Prostate gland (tissue), 2 donors: Measurements from ENCODE around the gene CPLANE2.

ENCODE experiments used
- CTCF ChIP-seq, 4 experiments: fragments of 200-600 bp in 2 of 4; fragments of 450-650 bp in 2 of 4; sonication (generic) in 2 of 4; IDR thresholded peaks; 1 replicate in 3 of 4; 2 replicates in 1 of 4; pipeline ENCODE4 v1.5.1; 2016 to 2019; ENCODE audit warnings: antibody characterized with exemption in 4 of 4, mild to moderate bottlenecking in 2 of 4, moderate library complexity in 2 of 4
- POLR2A ChIP-seq: fragments of 450-650 bp; IDR thresholded peaks from one replicate; pipeline ENCODE4 v1.6.1; 2016; ENCODE audit warnings: antibody characterized with exemption, mild to moderate bottlenecking
- POLR2AphosphoS5 ChIP-seq: sonication (generic); formaldehyde crosslinking; IDR thresholded peaks from one replicate; pipeline ENCODE4 v1.6.1; 2017; ENCODE audit warnings: antibody characterized with exemption

- no peak for TF ChIP-seq POLR2A
- TF ChIP-seq CTCF (IDR thresholded peaks at IDR 0.05) = no peak
- no peak for TF ChIP-seq POLR2AphosphoS5
These were observed 28.6 kb downstream of the CPLANE2 start for GRCh38 chr1:16208270-16208987.
